Brain microvascular endothelial cell (primary cell): ENCODE results near the gene MSL1.

Experiments used
- DNase-seq: peaks from one replicate; pipeline ENCODE4 v3.0.0-alpha.2; 2020
- H3K27ac ChIP-seq: fragments of 250-450 bp; sonication (Bioruptor Pico); 2 replicates; pipeline ENCODE4 v1.5.1; 2020; ENCODE audit warnings: mild to moderate bottlenecking, moderate library complexity
- H3K27me3 ChIP-seq: fragments of 250-450 bp; sonication (Bioruptor Pico); replicated peaks from 2 replicates; pipeline ENCODE4 v1.5.1; 2020; ENCODE audit warnings: mild to moderate bottlenecking
- H3K36me3 ChIP-seq: fragments of 250-450 bp; sonication (Bioruptor Pico); replicated peaks from 2 replicates; pipeline ENCODE4 v1.5.1; 2020; ENCODE audit warnings: mild to moderate bottlenecking
- H3K4me3 ChIP-seq: 2 replicates; pipeline ENCODE4 v1.5.1; 2011; ENCODE audit warnings: low read depth, mild to moderate bottlenecking, control low read depth, low read length, moderate library complexity
- in situ Hi-C: cut with HindIII; loops from 2 replicates; pipeline ENCODE4 v1.10.0; 2017; ENCODE audit warnings: low sequenced_read_pairs, low pct_ligation_motif_present
- TF ChIP-seq, protein P1 (sequence below): IDR thresholded peaks from 2 replicates; pipeline ENCODE4 v1.5.1; 2011; ENCODE audit warnings: low read depth, mild to moderate bottlenecking, moderate library complexity, low read length, control low read depth, inconsistent platforms; ENCODE audit errors: missing control alignments

MSL1 gene

GRCh38 chr17:40173091-40173777 is 51.5 kb downstream of the MSL1 start:
- Histone ChIP-seq H3K36me3 (peaks cover 33% of the 10 kb centered on the region), H3K27me3 (no peaks in the 10 kb centered on the region), H3K27ac (no peak overlapping the region), H3K4me3 (no peak overlapping the region)
- in situ Hi-C loops: no loop called here
- TF ChIP-seq, protein P1, sequence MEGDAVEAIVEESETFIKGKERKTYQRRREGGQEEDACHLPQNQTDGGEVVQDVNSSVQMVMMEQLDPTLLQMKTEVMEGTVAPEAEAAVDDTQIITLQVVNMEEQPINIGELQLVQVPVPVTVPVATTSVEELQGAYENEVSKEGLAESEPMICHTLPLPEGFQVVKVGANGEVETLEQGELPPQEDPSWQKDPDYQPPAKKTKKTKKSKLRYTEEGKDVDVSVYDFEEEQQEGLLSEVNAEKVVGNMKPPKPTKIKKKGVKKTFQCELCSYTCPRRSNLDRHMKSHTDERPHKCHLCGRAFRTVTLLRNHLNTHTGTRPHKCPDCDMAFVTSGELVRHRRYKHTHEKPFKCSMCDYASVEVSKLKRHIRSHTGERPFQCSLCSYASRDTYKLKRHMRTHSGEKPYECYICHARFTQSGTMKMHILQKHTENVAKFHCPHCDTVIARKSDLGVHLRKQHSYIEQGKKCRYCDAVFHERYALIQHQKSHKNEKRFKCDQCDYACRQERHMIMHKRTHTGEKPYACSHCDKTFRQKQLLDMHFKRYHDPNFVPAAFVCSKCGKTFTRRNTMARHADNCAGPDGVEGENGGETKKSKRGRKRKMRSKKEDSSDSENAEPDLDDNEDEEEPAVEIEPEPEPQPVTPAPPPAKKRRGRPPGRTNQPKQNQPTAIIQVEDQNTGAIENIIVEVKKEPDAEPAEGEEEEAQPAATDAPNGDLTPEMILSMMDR: no peak
- DNase-seq: no peak

DNA sequence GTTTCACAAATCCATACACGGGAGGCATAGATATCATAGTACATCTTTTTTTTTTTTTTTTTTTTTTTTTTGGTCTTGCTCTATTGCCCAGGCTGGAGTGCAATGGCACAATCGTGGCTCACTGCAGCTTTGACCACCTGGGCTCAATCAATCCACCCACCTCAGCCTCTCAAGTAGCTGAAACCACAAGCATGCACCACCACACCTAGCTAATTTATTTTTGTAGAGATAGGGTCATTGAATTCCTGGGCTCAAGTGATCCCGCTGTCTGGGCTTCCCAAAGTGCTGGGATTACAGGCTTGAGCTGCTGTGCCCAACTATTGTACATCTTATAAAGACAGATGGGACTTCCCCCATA is 52.0 kb downstream of the MSL1 start:
- in situ Hi-C loops: no loop called here
- TF ChIP-seq, protein P1: no peak
- Histone ChIP-seq H3K36me3 (peaks cover 30% of the 10 kb centered on the region), H3K27ac (no peak overlapping the region), H3K27me3 (no peaks in the 10 kb centered on the region), H3K4me3 (no peak overlapping the region)
- no peak for DNase-seq

GRCh38 chr17:40174514-40174913 is 52.7 kb downstream of the MSL1 start:
- no peaks in the 10 kb centered on the region for H3K27me3 ChIP-seq
- TF ChIP-seq, protein P1: no peak
- H3K4me3 ChIP-seq: no peak overlapping the region
- DNase-seq: no peak
- H3K27ac ChIP-seq: no peak overlapping the region
- in situ Hi-C loops: no loop called here
- H3K36me3 ChIP-seq: peaks cover 28% of the 10 kb centered on the region

- TF ChIP-seq, protein P1: no peak
- Histone ChIP-seq H3K27me3 (no peaks in the 10 kb centered on the region), H3K36me3 (peaks cover 15% of the 10 kb centered on the region), H3K4me3 (no peak overlapping the region), H3K27ac (no peak overlapping the region)
- in situ Hi-C loops: loop anchor here (25.0 kb wide), 1 partner anchor 111 kb away; the partner anchor contains the start of gene CDC6
- DNase-seq: no peak
Observed at GRCh38 chr17:40175928-40176753, 54.4 kb downstream of the MSL1 start.

GRCh38 chr17:40176754-40177110 is 55.0 kb downstream of the MSL1 start:
- in situ Hi-C loops: loop anchor here (25.0 kb wide), 1 partner anchor 111 kb away; the partner anchor contains the start of gene CDC6
- H3K27ac ChIP-seq: no peak overlapping the region
- DNase-seq: no peak

More at GRCh38 chr17:40176754-40177110, 55.0 kb downstream of the MSL1 start:
- Histone ChIP-seq H3K4me3 (no peak overlapping the region), H3K36me3 (peaks cover 9% of the 10 kb centered on the region), H3K27me3 (no peaks in the 10 kb centered on the region)
- TF ChIP-seq, protein P1: no peak
